B cell (primary cell): ENCODE results near the gene CD33. TPM values are rescaled to one million over a fixed set of nuclear protein-coding genes. Genes with fewer than 3 reads are reported as not detected.

Experiments used
- ATAC-seq: fragments of 200-7000 bp; cut with Tn5 transposase; one replicate; pipeline ENCODE4 v1.10.0; 2021; ENCODE audit warnings: low read depth, mild to moderate bottlenecking, moderate number of reproducible peaks, moderate library complexity
- CTCF ChIA-PET: fragments of 350-600 bp; sonication (Branson Sonifier 250); formaldehyde crosslinking; loops from one replicate; lab custom pipeline; 2021; ENCODE audit warnings: antibody characterized with exemption, inconsistent platforms; lab: Charles Lee
- POLR2A ChIA-PET: fragments of 350-600 bp; sonication (Branson Sonifier 250); formaldehyde crosslinking; loops from one replicate; lab custom pipeline; 2021; ENCODE audit warnings: antibody characterized with exemption; lab: Charles Lee
- DNase-seq: peaks from one replicate; pipeline ENCODE4 v3.0.0; 2013
- H2AFZ ChIP-seq: 2 replicates; pipeline ENCODE4 v1.6.1; 2012; ENCODE audit warnings: mild to moderate bottlenecking, low read depth, low read length; ENCODE audit not compliant: insufficient read depth, poor library complexity, severe bottlenecking
- H3K27ac ChIP-seq, 2 donors: 1 replicate in 1 of 2; 2 replicates in 1 of 2; pipeline ENCODE4 v1.5.1; 2012 to 2013; ENCODE audit warnings: low read length in 2 of 2, mild to moderate bottlenecking in 2 of 2, moderate library complexity in 1 of 2
- H3K27me3 ChIP-seq, 4 experiments: fragments of 200-600 bp in 1 of 4; sonication (generic) in 1 of 4; replicated peaks in 1 of 4; 1 replicate in 2 of 4; 2 replicates in 2 of 4; pipeline versions ENCODE4 v1.6.1 to v1.7.0; 2013 to 2016; ENCODE audit warnings: low read length in 3 of 4, mild to moderate bottlenecking in 2 of 4, mixed read lengths in 1 of 4, moderate library complexity in 1 of 4; ENCODE audit not compliant: insufficient read depth in 4 of 4, control insufficient read depth in 3 of 4; ENCODE audit errors: control extremely low read depth in 1 of 4
- H3K36me3 ChIP-seq, 2 experiments: replicated peaks in 1 of 2; 1 replicate in 1 of 2; 2 replicates in 1 of 2; pipeline versions ENCODE4 v1.6.1 to v1.7.1; 2013; ENCODE audit warnings: low read length in 1 of 2; ENCODE audit not compliant: insufficient read depth in 2 of 2, control insufficient read depth in 1 of 2; ENCODE audit errors: control extremely low read depth in 1 of 2, extremely low read depth in 1 of 2
- H3K4me1 ChIP-seq, 2 donors: fragments of 200-600 bp in 1 of 2; sonication (generic) in 1 of 2; 1 replicate in 1 of 2; 2 replicates in 1 of 2; pipeline versions ENCODE4 v1.5.1 to v1.6.1; 2013 to 2017; ENCODE audit warnings: low read length in 2 of 2; ENCODE audit not compliant: control insufficient read depth in 2 of 2, insufficient read depth in 2 of 2
- H3K4me2 ChIP-seq: replicated peaks from 2 replicates; pipeline ENCODE3; 2012; ENCODE audit warnings: mild to moderate bottlenecking, low read depth, low read length; ENCODE audit not compliant: poor library complexity, severe bottlenecking
- H3K4me3 ChIP-seq, 5 experiments: fragments of 200-600 bp in 1 of 5; sonication (generic) in 1 of 5; 1 replicate in 3 of 5; 2 replicates in 2 of 5; pipeline versions ENCODE4 v1.5.1 to v1.7.0; 2011 to 2016; ENCODE audit warnings: low read length in 4 of 5, mild to moderate bottlenecking in 4 of 5, low read depth in 2 of 5, control low read depth in 1 of 5, moderate library complexity in 1 of 5; ENCODE audit not compliant: insufficient read depth in 1 of 5; ENCODE audit errors: control extremely low read depth in 1 of 5, extremely low read depth in 1 of 5
- H3K79me2 ChIP-seq: fragments of 200-600 bp; sonication (generic); one replicate; pipeline ENCODE4 v1.6.0; 2016; ENCODE audit warnings: low read length; ENCODE audit not compliant: control insufficient read depth, insufficient read depth
- H3K9ac ChIP-seq: fragments of 200-600 bp; sonication (generic); 2 replicates; pipeline ENCODE4 v1.6.1; 2017; ENCODE audit warnings: mild to moderate bottlenecking, low read length, moderate library complexity
- H3K9me3 ChIP-seq, 3 donors: one replicate each; pipeline versions ENCODE4 v1.6.1 to v1.7.1; 2013; ENCODE audit warnings: low read length in 2 of 3; ENCODE audit not compliant: control insufficient read depth in 2 of 3, insufficient read depth in 1 of 3; ENCODE audit errors: control extremely low read depth in 1 of 3
- H4K20me1 ChIP-seq: 2 replicates; pipeline ENCODE4 v1.6.0; 2012; ENCODE audit warnings: mild to moderate bottlenecking, low read length; ENCODE audit not compliant: insufficient read depth, control insufficient read depth, poor library complexity, severe bottlenecking
- H3K27ac Mint-ChIP-seq: one replicate; pipeline ENCODE4 v1.8.0; 2021; ENCODE audit warnings: mixed read lengths
- H3K27me3 Mint-ChIP-seq: one replicate; pipeline ENCODE4 v1.8.0; 2021; ENCODE audit warnings: mixed read lengths
- H3K4me1 Mint-ChIP-seq: one replicate; pipeline ENCODE4 v1.8.0; 2021; ENCODE audit warnings: mixed read lengths
- H3K4me3 Mint-ChIP-seq: one replicate; pipeline ENCODE4 v1.8.0; 2021; ENCODE audit warnings: mixed read lengths
- H3K9me3 Mint-ChIP-seq: one replicate; pipeline ENCODE4 v1.8.0; 2022; ENCODE audit warnings: mixed read lengths; ENCODE audit not compliant: insufficient read depth
- CTCF ChIP-seq: fragments of 200-600 bp; IDR thresholded peaks from one replicate; pipeline ENCODE4 v1.8.0; 2022; ENCODE audit warnings: antibody characterized with exemption, mild to moderate bottlenecking
- EZH2 ChIP-seq: IDR thresholded peaks from 2 replicates; pipeline ENCODE4 v1.6.1; 2012; ENCODE audit warnings: borderline replicate concordance, low read depth, mild to moderate bottlenecking, moderate library complexity, low read length; ENCODE audit not compliant: insufficient read depth, poor library complexity, severe bottlenecking
- WGBS: methylation state at CpG from one replicate; pipeline ENCODE4 v1.1.5; 2013; ENCODE audit warnings: missing lambda C conversion rate; ENCODE audit not compliant: insufficient coverage; 5-methylcytosine and 5-hydroxymethylcytosine counted together
- intact Hi-C: fragments of 100-400 bp; cut with micrococcal nuclease; formaldehyde crosslinking; loops from one replicate; pipeline ENCODE4 v1.10.0; 2022
- polyA plus RNA-seq: library from polyadenylated mRNA; depleted of rRNA; stranded (reverse); fragments of >200 nt; gene quantifications from 2 replicates; pipeline ENCODE4 v1.2.3, GENCODE V29; 2012
- small RNA-seq: library from RNA; depleted of rRNA; stranded (forward); fragments of <200 nt; gene quantifications from one replicate; pipeline ENCODE3, GENCODE V24; 2012; ENCODE audit warnings: low replicate concordance, low read depth; ENCODE audit not compliant: insufficient read length
- total RNA-seq, 2 donors: library from RNA; stranded (reverse); fragments of 120-200 nt in 1 of 2; gene quantifications; 1 replicate in 1 of 2; 2 replicates in 1 of 2; pipeline versions ENCODE4 v1.2.3 to v1.2.4, GENCODE V29; 2013 to 2022

The CD33 gene
- total and polyA plus RNA-seq, 2 donors (not counting 1 experiment from before 2014, with no cell fraction given) = 1.3 TPM; not detected in 1

GRCh38 chr19:51282335-51282734 lies 57.5 kb downstream of the CD33 start:
- Mint-ChIP-seq H3K27me3 (peaks cover 23% of the 10 kb centered on the region), H3K27ac (no peak overlapping the region)
- no peak for TF ChIP-seq EZH2
- no peak for TF ChIP-seq CTCF

DNA sequence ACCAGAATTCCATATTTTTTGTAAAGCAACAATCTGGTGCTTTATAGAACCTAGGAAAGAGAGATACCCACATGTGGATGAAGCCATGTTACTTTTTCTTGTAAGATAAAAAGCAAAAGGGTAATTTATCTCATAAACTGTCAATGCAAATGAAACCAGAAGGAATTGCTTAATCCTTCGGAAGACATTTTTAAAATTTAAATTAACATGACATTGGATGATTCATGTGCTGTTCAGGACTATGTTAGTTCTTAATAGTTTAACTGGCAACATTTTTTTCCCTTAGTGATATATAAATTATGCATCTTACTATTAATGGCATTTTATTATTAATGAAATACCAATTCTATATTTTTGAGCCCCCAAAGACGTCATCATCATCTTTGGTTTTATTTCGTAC lies 60.8 kb downstream of the CD33 start:
- DNase-seq (no peak), ATAC-seq (no peak)
- peaks cover 10% of the 10 kb centered on the region for H3K27me3 Mint-ChIP-seq
- H3K9me3 ChIP-seq = peaks cover 0 to 12% (median 0%) of the 10 kb centered on the region in 3 donors
- CTCF ChIA-PET = no interaction called here
- no peaks in the 10 kb centered on the region for H3K4me1 ChIP-seq
- peaks cover 0 to 5% (median 5%) of the 10 kb centered on the region in 4 experiments for H3K27me3 ChIP-seq
- no peak overlapping the region for H3K27ac Mint-ChIP-seq
- no peak overlapping the region for H3K4me3 Mint-ChIP-seq
- intact Hi-C loops = no loop called here
- POLR2A ChIA-PET = no interaction called here
- TF ChIP-seq CTCF = no peak
- TF ChIP-seq EZH2 = no peak
- no peak overlapping the region for H3K9ac ChIP-seq
- H3K4me2 ChIP-seq = no peak overlapping the region
- H3K4me3 ChIP-seq = no peak overlapping the region
- no CpG with 5 or more reads among the region's 3 CpGs for WGBS
- H2AFZ ChIP-seq = no peak overlapping the region
- no peak overlapping the region for H3K27ac ChIP-seq
- H3K79me2 ChIP-seq = no peaks in the 10 kb centered on the region
- no peaks in the 10 kb centered on the region for H3K36me3 ChIP-seq
- H3K9me3 Mint-ChIP-seq = no peaks in the 10 kb centered on the region
- H4K20me1 ChIP-seq = no peaks in the 10 kb centered on the region
- H3K4me1 Mint-ChIP-seq = no peaks in the 10 kb centered on the region

More at GRCh38 chr19:51282335-51282734, 57.5 kb downstream of the CD33 start:
- Mint-ChIP-seq H3K9me3 (peaks cover 4% of the 10 kb centered on the region), H3K4me1 (no peaks in the 10 kb centered on the region), H3K4me3 (no peak overlapping the region)
- ATAC-seq (no peak), DNase-seq (no peak)
- H3K27me3 ChIP-seq = peaks cover 0 to 11% (median 0%) of the 10 kb centered on the region in 4 experiments
- H3K79me2 ChIP-seq = no peaks in the 10 kb centered on the region
- CTCF ChIA-PET = no interaction called here
- no peak overlapping the region for H3K4me3 ChIP-seq
- no peak overlapping the region for H3K27ac ChIP-seq
- H3K36me3 ChIP-seq = no peaks in the 10 kb centered on the region
- H2AFZ ChIP-seq = no peak overlapping the region
- whole genome bisulfite sequencing = 80% methylated on average over 1 of the region's 4 CpGs
- peaks cover 0 to 19% (median 0%) of the 10 kb centered on the region in 3 donors for H3K9me3 ChIP-seq
- H4K20me1 ChIP-seq = no peaks in the 10 kb centered on the region
- POLR2A ChIA-PET = no interaction called here
- H3K4me2 ChIP-seq = no peak overlapping the region
- H3K9ac ChIP-seq = no peak overlapping the region
- no peaks in the 10 kb centered on the region for H3K4me1 ChIP-seq
- intact Hi-C loops = no loop called here

Small RNAs within 50 kb of the gene (small RNA-seq; reads per million reads assigned to genes)
- not detected for gene MIR8074

Other genes starting within 250 kb of the CD33 start
- gene KLK7, start 241.2 kb upstream of the CD33 start, total RNA-seq = not detected in 2 replicates
- gene KLK7, start 241.2 kb upstream of the CD33 start, polyA plus RNA-seq = not detected in 2 replicates
- not detected in 2 replicates for gene KLK8, start 223.5 kb upstream of the CD33 start, total RNA-seq
- not detected in 2 replicates for gene KLK8, start 223.5 kb upstream of the CD33 start, polyA plus RNA-seq
- not detected in 2 replicates for gene KLK10, start 205.4 kb upstream of the CD33 start, total RNA-seq
- not detected in 2 replicates for gene KLK10, start 205.4 kb upstream of the CD33 start, polyA plus RNA-seq
- gene KLK11, start 198.5 kb upstream of the CD33 start, total RNA-seq = not detected in 2 replicates
- not detected in 2 replicates for gene KLK11, start 198.5 kb upstream of the CD33 start, polyA plus RNA-seq
- gene KLK12, start 190.1 kb upstream of the CD33 start, total RNA-seq = not detected in 2 replicates
- gene KLK12, start 190.1 kb upstream of the CD33 start, polyA plus RNA-seq = not detected in 2 replicates
- gene KLK13, start 160.0 kb upstream of the CD33 start, total RNA-seq = not detected in 2 replicates
- gene KLK13, start 160.0 kb upstream of the CD33 start, polyA plus RNA-seq = not detected in 2 replicates
- gene KLK14, start 142.2 kb upstream of the CD33 start, total RNA-seq = 0.59 and 0.63 TPM in 2 replicates
- gene KLK14, start 142.2 kb upstream of the CD33 start, polyA plus RNA-seq = 0.49 and 1.5 TPM in 2 replicates
- 8.1 and 8.2 TPM in 2 replicates for gene CTU1, start 116.7 kb upstream of the CD33 start, total RNA-seq
- 4.3 and 8.4 TPM in 2 replicates for gene CTU1, start 116.7 kb upstream of the CD33 start, polyA plus RNA-seq
- gene SIGLEC9, start 100.2 kb upstream of the CD33 start, total RNA-seq = not detected in 2 replicates
- 0.32 and 0.72 TPM in 2 replicates for gene SIGLEC9, start 100.2 kb upstream of the CD33 start, polyA plus RNA-seq
- gene SIGLEC7, start 82.8 kb upstream of the CD33 start, total RNA-seq = not detected in 2 replicates
- gene SIGLEC7, start 82.8 kb upstream of the CD33 start, polyA plus RNA-seq = 0.37 and 0.52 TPM in 2 replicates
- not detected in 2 replicates for gene SIGLECL1, start 26.0 kb downstream of the CD33 start, total RNA-seq
- not detected in 2 replicates for gene SIGLECL1, start 26.0 kb downstream of the CD33 start, polyA plus RNA-seq
- gene IGLON5, start 86.6 kb downstream of the CD33 start, total RNA-seq = not detected in 2 replicates
- gene IGLON5, start 86.6 kb downstream of the CD33 start, polyA plus RNA-seq = not detected in 2 replicates
- 1.7 and 1.8 TPM in 2 replicates for gene VSIG10L, start 117.1 kb downstream of the CD33 start, total RNA-seq
- 1.3 and 1.4 TPM in 2 replicates for gene VSIG10L, start 117.1 kb downstream of the CD33 start, polyA plus RNA-seq
- 33.3 and 38.6 TPM in 2 replicates for gene ETFB, start 141.3 kb downstream of the CD33 start, total RNA-seq
- 72.4 and 76.5 TPM in 2 replicates for gene ETFB, start 141.3 kb downstream of the CD33 start, polyA plus RNA-seq
- gene CLDND2, start 143.9 kb downstream of the CD33 start, total RNA-seq = 0.87 and 1.9 TPM in 2 replicates
- 0.14 TPM in 1 of 2 replicates, not detected in the other for gene CLDND2, start 143.9 kb downstream of the CD33 start, polyA plus RNA-seq
- 1.9 and 2.6 TPM in 2 replicates for gene NKG7, start 147.6 kb downstream of the CD33 start, total RNA-seq
- gene NKG7, start 147.6 kb downstream of the CD33 start, polyA plus RNA-seq = 6.6 and 10.1 TPM in 2 replicates
- not detected in 2 replicates for gene LIM2, start 162.9 kb downstream of the CD33 start, total RNA-seq
- not detected in 2 replicates for gene LIM2, start 162.9 kb downstream of the CD33 start, polyA plus RNA-seq
- not detected in 2 replicates for gene C19orf84, start 165.5 kb downstream of the CD33 start, total RNA-seq
- gene C19orf84, start 165.5 kb downstream of the CD33 start, polyA plus RNA-seq = not detected in 2 replicates
- gene SIGLEC10, start 192.6 kb downstream of the CD33 start, total RNA-seq = 49.1 and 49.4 TPM in 2 replicates
- gene SIGLEC10, start 192.6 kb downstream of the CD33 start, polyA plus RNA-seq = 75.4 and 87.6 TPM in 2 replicates
- not detected in 2 replicates for gene SIGLEC8, start 233.4 kb downstream of the CD33 start, total RNA-seq
- gene SIGLEC8, start 233.4 kb downstream of the CD33 start, polyA plus RNA-seq = not detected in 2 replicates